NCI-H82 treated with DMSO at 0.1 percent for 48 hours (cell line): ENCODE results near the gene PSME4.
"Not testable (repeated sequence)": the region's sequence is repeated elsewhere in the genome, so short reads cannot be mapped to it uniquely, and the experiment has no call there.

Experiments
- DNase-seq: peaks from one replicate; lab custom pipeline; 2025; ENCODE audit not compliant: unreplicated experiment; lab: John Stamatoyannopoulos, UW

The PSME4 gene

GRCh38 chr2:53969285-53969967, 1.4 kb downstream of the PSME4 start:
- DNase-seq: no peak

- DNase-seq: no peak
Observed at GRCh38 chr2:53964987-53965687, 5.7 kb downstream of the PSME4 start.

GRCh38 chr2:53964257-53964952, 6.4 kb downstream of the PSME4 start:
- no peak for DNase-seq

GRCh38 chr2:53961478-53962216, 9.1 kb downstream of the PSME4 start:
- not testable (repeated sequence) for DNase-seq

- no peak for DNase-seq
Observed at GRCh38 chr2:53960476-53960875, 10.3 kb downstream of the PSME4 start.

- no peak for DNase-seq
Observed at GRCh38 chr2:53958443-53958842, 12.3 kb downstream of the PSME4 start.

GRCh38 chr2:53952519-53952918, 18.3 kb downstream of the PSME4 start:
- DNase-seq: no peak

GRCh38 chr2:53949457-53949856, 21.3 kb downstream of the PSME4 start:
- DNase-seq: no peak

GRCh38 chr2:53945538-53945937, 25.3 kb downstream of the PSME4 start:
- no peak for DNase-seq

- no peak for DNase-seq
Observed at GRCh38 chr2:53944542-53944941, 26.3 kb downstream of the PSME4 start.

- DNase-seq: no peak
Observed at GRCh38 chr2:53942280-53942679, 28.5 kb downstream of the PSME4 start.

GRCh38 chr2:53941749-53942148, 29.0 kb downstream of the PSME4 start:
- DNase-seq: no peak

- no peak for DNase-seq
Observed at GRCh38 chr2:53939656-53940055, 31.1 kb downstream of the PSME4 start.

- DNase-seq: no peak
Observed at GRCh38 chr2:53938904-53939303, 31.9 kb downstream of the PSME4 start.

GRCh38 chr2:53933329-53933728, 37.5 kb downstream of the PSME4 start:
- no peak for DNase-seq

GRCh38 chr2:53926321-53926720, 44.5 kb downstream of the PSME4 start:
- DNase-seq: not testable (repeated sequence)

- no peak for DNase-seq
Observed at GRCh38 chr2:53913721-53914120, 57.1 kb downstream of the PSME4 start.

GRCh38 chr2:53911434-53912189, 59.2 kb downstream of the PSME4 start:
- no peak for DNase-seq

- no peak for DNase-seq
Observed at GRCh38 chr2:53907582-53907981, 63.2 kb downstream of the PSME4 start.

- no peak for DNase-seq
Observed at GRCh38 chr2:53905396-53905795, 65.4 kb downstream of the PSME4 start.

GRCh38 chr2:53903011-53903410, 67.8 kb downstream of the PSME4 start:
- DNase-seq: no peak
